T-helper 1 cell (primary cell): ENCODE measurements around the gene NPBWR2.

Experiments used
- DNase-seq, 5 donors: peaks; one replicate each; pipeline ENCODE4 v3.0.0-alpha.2; 2012 to 2020
- total RNA-seq, 4 donors: gene quantifications; one replicate each; lab custom pipeline; 2026; lab: John Stamatoyannopoulos, UW

The NPBWR2 gene, protein sequence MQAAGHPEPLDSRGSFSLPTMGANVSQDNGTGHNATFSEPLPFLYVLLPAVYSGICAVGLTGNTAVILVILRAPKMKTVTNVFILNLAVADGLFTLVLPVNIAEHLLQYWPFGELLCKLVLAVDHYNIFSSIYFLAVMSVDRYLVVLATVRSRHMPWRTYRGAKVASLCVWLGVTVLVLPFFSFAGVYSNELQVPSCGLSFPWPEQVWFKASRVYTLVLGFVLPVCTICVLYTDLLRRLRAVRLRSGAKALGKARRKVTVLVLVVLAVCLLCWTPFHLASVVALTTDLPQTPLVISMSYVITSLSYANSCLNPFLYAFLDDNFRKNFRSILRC
- total RNA-seq: 0 reads per million in 4 donors

DNA sequence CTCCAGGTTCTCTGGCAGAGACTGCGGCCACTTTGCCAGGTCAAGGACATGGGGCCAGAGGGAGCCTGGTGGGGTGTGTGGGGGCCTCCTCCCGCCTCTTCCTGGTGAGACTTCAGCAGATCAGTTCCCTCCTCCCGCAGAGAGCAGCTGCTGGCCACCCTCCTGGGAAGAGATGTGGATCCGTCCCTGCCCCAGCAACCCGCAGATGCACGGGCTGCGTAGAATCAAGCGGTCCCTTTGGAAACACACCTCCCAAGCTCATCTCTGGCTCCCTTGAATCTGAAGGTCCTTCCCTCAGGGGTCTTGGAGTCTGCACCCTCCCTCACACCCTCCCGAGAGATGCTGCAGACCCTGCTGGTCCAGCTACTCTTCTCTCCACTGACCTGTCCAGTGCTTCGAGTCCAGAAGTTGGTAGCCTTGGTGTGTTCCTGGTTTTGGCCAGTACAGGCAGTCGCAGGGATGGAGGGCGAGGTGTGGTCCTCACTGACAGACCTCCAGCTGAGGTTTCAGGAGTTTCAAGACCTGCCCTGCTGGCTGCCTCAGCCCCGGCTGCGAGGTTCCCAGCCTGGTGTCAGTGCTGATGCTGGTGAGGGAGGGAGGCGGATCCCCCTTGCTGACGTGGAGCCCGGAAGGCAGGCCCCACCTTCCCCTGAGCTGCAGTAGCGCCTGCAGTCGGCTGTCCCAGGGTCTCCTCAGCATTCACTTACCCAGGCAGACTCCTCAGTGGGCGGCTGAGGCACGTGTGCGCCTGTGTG is at the start of gene NPBWR2:
NPBWR2 (minus strand) TSS at position 585 of the 755 bp plus-strand sequence. CDS start 734 bp downstream, outside the sequence.
- DNase-seq: no peak

DNA sequence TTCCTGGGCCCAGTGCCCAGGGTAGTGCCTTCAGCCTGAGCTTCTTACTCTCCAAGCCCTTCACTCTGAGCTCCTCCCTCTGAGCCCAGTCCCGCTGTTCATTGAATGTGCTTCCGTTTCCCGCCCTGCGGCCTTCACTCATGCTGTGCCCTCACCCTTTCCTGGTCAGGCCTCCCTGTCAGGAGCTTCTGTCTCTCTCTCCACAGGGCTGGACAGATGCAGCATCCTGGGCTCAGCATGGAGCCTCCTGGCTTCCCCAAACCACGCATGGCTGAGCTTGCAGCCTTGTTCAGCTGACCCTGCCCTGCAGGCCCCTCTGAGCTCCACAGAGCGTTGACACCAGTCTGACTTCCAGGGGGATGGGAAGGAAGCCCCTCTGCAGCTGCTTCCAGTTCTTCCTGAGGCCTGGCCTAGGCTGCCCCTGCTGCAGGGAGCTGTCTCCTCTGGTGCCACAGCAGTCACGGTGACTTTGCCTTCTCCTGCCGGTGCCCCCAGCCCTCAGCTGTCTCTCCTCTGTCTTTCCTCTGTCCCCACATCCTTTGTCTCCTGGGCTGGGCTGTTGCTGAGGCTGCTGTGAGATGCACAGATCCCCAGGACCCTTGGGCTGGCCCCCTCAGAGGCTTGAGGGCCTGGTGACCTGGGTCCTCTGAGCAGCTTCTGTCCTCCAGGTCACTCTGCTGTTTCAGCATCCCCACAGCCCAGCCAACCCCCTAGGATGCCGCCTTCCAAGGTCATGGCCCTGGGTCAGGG is 48.9 kb upstream of the NPBWR2 start:
- DNase-seq: no peak

DNA sequence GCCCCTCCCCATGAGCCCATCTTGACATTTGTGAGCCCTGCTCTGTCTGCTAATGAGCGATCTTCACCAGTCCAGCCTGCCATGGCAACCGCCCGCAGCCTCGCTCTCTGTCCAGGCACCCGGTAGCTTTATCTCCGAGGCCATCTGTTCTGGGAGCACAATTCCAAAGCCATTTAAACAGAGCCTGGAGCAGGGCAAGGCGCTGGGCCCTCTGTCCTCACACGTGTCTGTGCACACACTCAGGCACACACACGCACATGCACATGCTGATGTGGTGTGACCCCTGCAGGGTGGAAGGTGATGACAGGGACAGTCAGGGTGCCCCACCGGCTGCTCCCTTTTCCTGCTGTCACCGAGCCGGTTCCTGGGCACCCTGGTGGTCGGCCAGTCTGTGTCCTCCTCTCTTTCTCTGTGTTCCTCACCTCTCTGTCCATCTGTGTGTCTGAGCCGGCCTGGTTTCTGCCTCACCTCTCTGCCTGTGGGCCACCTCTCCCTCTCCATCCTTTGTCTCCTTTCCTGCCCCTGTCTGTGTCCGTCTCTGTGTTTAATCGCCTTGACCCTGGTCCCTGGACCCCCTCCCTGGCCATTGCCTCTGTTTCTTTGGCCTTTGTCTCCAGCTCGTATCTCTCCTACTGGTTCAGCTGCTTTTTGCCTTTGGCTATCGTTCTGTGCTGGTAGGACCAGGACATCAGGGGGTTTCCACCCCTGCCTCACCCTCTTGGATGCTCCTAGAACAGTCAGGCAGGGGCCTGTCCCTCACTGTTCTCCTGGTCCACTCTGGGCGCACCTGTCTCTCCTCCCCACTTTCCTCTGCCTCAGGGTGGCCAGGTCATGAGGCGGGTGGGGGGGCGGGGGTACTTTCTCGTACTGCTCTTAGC is 48.1 kb upstream of the NPBWR2 start:
- no peak for DNase-seq

DNA sequence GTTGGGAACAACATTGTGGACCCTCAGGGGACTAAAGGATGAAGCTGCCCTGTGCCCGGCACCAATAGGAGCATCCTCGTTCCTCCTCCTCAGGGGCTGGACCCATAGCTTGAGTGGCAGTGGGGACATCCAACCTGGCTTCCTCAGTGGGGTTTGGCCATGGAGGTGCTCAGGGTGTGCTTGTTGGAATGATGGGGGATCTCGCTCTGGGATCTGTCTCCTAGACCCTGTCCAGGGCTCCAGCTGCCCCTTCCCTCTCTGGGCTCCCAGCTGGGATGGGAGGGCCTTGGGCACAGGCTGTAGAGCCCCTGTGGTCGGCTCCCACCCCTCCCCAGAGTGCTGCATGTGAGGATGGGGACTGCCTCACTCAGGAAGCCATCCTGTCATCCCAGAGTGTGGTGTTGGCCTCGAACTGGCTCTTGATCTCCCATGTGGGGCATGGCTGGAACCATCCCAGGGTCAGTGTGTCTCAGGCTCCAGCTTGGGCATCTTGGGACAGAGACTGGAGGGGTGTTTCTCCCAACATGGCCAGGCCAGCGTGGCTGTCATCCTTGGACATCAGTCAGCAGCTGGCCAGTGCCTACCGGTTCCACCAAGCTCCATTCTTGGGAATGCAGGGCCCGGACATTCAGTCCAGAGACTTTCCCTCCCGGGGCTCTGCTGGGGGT is 47.4 kb upstream of the NPBWR2 start:
- no peak for DNase-seq

DNA sequence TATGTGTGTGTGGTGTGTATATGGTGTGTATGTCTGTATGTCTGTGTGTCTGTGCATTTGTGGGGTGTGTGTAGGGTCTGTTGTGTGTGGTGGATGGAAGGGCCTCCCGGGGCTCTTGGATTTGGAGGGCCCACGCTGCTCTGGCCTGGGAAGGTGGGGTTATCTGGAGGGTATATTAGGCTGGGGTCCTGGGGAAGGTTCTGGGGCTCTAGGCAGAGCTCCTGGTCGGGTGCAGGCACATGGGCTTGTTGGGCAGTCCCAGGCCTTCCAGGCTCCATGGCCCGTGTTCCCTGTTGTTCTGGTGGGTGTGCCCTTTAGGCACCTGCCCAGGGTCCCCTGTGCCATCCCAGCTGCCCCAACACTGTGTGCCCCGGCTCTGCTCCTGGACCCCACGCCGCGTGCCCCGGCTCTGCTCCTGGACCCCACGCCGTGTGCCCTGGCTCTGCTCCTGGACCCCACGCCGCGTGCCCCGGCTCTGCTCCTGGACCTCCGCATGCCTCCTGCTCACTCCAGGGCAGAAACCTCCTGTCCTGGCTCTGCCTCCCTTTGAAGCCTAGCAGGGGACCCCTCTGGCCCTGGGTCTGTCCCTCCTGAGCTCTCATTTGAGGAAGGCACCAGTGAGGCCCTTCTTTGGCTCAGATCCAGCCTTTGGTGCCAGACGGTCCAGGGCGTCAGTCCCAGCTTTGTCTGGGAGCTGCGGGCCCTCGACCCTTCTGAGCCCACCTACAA is 46.7 kb upstream of the NPBWR2 start:
- no peak for DNase-seq

DNA sequence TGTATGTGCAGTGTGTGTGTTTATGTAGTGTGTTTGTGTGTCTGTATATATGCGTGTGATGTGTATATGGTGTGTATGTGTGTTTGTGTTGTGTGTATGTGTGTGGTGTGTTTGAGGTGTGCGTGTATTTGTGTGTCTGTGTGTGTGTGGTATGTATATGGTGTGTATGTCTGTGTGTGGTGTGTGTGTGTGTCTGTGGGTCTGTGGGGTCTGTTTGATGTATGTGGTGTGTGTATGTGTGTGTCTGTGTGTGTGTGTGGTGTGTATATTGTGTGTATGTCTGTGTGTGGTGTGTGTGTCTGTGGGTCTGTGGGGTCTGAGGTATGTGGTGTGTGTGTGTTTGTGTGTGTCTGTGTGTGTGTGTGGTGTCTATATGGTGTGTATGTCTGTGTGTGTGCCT is 46.0 kb upstream of the NPBWR2 start:
- DNase-seq: no peak

DNA sequence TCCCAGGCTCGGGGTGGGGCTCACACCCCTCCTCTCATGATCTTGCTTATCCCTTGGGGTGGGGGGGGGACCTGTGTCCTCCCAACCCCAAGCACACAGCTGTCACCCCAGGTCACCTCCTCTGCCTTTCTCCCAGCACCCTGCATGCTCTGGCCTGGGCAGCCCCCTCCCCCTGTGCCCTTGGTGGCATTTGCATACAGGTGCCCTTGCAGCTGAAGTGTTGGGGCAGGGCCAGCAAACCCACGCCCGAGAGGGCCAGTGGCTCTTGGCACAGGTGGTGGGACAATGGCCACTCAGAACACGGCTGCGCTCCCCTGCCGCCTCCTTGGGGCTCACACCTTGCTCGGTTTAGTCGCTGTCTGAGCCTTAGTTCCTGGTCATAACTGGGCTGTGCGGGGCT is 45.5 kb upstream of the NPBWR2 start:
- no peak for DNase-seq

DNA sequence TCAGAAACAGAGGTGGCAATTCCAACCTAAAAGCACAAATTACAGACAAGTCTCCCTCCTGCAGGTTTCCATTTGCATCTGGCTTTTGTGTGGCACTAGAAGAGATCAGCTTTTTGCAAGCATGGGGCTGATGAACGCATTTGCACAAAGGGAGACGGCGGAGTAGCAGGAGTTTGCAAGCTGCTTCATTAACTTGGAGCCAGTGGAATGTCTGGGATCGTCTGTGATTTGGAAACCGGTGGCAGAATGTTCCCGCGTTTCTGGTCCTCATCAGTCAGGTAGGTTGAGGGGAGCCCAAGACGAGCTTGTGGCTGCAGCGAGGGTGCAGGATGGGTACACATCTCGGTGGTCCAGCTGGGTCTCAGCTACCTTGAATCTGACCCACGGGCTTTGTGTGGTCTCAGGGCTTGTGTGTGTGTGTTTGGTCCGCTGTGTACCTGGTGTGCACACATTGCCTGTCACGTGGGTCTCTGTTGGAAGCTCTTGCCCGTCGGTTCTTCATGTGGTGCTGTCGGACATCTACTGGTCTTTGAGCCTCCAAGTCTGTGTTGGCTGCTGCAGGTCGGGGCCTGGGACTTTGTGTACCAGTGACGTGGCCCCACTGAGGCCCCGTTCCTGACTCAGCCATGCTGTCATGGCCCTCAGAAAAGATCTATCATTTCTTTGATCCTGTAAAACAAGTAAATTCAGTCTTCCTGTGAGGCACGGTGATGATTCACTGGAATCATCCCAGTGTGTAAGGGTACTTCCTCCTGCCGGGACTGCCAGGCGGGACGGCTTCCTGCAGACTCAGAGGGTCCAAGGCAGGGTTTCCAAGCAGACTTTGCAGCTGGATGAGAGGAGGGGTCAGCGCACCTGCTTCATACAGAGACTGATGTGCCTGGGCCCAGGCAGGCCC is 44.5 kb upstream of the NPBWR2 start:
- DNase-seq: no peak

DNA sequence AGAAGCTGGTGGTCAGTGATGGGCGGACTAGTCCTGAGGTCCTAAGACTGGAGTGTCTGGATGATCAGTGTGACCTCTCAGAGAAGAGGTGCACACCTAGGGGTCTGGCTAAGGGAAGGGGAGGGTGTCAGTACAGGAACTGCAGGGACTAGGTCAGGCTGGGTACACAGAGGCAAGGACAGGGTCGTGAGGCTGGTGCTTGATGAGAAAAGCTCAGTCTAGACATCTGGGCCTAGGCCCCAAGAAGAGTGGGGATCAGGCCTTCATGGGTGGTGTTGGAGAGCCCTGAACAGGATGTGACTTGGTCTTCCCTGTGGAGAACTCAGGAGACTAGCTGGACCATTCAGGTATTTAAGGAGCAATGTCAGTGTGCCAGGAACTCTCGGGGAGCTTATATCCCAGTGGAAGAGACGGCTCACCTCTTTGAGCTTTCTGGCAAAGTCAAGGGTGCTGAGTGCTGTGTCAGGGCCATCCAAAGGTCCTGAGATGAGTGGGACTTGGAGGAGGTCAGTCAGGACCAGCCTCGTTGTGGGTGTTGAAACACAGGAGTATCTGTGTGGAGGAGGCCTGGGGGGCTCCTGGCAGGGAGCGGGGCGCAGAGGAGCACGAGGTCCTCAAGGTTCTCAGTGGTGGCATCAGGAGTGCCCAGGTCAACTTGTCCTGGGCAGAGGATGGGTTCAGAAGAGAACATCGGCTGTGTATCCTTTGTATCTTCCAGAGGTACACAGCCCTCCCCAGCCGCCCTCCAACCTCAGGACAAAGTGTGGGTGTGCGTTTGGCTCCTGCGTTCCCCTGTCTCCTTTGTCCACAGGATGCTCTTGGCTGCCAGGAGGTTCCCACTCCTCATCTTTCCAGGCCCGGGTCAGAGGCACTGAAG is 43.6 kb upstream of the NPBWR2 start:
- no peak for DNase-seq

DNA sequence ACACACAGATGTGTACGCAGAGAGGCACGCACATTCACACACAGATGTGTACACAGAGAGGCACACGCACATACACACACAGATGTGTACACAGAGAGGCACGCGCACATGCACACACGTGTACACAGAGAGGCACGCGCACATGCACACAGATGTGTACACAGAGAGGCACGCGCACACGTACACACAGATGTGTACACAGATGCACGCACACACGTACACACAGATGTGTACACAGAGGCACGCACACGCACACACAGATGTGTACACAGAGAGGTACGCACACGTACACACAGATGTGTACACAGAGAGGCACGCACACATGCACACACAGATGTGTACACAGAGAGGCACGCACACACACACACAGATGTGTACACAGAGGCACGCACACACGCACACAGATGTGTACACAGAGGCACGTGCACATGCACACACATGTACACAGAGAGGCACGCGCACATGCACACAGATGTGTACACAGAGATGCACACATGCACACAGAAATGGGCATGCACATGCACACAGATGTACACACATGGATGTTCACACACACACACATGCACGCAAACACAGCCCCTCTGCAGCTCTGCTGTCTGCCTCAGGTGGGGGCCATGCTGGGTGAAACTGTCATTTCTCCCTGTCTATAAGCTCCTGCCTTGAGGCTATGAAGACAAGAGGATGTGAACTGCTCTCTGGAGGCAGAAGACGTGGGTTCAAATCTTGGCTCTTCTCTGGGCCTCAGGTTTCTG is 42.6 kb upstream of the NPBWR2 start:
- no peak for DNase-seq

DNA sequence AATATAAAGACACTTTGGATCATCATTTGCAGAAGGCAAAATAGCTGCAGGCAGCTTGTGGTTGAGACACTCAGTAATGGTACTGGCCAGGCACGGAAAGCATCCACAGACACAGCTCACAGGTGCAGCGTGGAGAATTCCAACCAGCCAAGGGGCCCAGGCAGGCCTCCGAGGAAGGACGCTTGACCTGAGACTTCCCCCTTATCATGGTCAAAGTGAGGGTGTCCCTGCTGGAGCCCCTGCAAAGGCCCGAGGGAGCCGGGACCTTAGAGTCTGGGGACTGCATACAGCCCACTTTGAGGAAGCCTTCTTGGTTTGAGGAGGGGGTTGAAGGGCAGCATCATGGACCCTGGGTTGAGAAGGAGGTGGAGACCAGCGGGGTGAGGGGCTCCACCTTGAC is 41.8 kb upstream of the NPBWR2 start:
- DNase-seq: peak in 1 of 5 donors; percentile 7

DNA sequence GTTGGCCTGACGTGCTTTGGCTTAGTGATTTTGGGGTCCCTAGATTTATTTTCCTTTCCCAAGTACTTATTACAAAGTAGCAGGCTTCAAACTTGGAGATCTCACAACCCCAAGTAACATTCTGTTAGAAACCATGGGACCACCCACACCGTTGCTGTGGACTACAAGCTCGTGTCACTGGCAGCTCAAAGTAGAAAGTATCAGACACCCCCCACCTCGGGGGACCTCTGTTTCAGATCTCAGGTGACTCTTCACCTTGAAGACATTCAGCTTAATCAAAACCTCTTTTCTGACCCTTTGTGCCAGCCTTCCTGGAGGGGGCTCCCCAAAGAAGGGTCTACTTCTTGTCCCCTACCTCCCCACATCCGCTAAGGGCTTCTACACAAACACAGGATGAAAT is 41.2 kb upstream of the NPBWR2 start:
- no peak for DNase-seq

DNA sequence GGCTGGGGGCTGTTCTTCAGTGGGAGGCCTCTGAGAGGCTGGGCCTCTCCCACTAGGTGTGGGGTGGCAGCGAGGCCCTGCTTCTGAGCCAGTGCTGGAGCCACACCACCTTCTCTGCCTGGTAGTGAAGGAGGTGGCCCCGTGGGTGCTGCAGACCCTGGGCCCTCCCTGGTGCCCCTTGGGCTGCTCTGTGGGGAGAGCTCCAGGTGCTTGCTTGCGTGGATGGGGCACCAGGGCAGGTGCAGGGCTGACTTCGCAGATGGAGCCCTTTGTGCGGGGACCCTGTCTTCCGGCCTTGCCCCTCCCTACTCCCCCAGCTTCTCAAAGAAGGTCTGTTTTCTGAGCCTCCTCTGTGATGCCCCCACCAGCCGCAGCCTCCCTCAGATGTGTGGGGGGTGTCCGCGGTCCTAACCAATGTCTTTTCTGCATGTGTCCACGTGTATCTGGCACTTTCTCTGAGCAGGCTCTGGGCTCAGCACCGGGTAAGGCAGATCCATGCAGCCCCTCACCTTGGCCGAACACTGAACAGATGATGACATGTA is 39.6 kb upstream of the NPBWR2 start:
- no peak for DNase-seq

DNA sequence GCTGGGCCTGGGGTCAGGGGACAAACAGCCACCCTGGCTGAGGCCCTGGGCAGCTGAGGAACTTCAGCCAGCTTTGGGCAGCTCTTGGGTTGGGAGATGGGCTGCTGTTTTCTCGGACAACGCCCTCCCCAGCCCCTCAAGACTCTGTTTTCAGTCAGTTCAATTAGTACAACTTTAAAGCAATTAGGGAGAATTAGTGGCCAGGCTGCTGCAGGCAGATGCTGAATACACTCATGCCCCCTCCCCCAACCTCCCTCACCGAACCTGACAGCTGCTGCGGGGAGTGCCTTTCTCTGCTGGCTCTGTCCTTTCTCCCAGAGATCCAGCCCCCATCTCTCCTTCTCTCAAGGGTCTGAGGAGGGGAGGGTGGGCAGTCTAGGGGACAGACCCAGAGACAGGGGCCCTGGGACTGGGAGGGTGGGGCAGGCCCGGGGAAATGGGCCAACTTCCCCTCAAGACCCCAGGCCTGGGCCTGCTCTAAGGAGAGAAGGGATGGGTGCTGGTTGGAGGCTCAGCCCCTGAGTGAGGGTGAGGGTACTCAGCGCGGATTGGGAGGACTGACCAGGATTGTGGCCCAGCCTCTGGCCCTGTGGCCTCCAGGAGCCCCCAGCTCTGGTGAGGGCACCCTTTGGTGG is 39.1 kb upstream of the NPBWR2 start:
- DNase-seq: no peak

DNA sequence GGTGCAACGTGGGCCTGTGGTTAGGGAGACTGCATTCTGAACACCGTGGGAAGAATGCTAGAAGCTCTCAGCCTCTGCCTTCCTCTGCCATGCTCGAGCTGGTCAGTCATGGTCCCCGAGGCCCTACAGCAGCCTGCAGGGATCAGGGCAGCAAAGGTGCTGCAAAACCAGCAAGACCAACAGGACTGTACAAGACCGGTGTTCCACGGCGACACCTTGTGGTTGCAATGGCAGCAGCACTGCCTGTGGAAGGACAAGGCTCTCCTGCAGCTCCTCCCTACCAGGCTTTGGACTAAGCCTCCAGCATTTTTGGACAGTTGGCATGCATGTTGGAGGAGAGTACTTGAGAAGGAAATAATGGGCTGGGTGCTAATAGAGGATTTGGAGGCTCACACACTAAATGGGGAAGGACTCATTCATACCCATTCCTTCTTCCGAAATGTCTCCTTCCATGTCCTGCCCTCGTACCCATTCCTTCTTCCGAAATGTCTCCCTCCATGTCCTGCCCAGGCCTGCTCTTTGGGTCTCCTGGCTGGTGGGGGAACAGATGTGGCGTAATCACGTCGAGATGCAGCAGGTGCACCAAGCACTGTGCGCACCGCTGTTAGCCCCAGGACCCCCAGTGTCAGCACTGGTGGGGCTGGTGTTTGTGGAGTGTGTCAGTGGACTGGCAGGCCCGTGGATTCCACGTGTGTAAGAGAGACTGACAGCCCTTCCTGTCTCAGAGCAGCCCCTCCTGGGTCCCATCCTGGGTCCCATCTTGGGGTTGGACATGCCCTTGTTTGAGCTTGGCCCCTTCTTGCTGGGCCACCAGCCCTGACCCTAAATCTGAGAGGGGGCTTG is 38.3 kb upstream of the NPBWR2 start:
- DNase-seq: no peak

DNA sequence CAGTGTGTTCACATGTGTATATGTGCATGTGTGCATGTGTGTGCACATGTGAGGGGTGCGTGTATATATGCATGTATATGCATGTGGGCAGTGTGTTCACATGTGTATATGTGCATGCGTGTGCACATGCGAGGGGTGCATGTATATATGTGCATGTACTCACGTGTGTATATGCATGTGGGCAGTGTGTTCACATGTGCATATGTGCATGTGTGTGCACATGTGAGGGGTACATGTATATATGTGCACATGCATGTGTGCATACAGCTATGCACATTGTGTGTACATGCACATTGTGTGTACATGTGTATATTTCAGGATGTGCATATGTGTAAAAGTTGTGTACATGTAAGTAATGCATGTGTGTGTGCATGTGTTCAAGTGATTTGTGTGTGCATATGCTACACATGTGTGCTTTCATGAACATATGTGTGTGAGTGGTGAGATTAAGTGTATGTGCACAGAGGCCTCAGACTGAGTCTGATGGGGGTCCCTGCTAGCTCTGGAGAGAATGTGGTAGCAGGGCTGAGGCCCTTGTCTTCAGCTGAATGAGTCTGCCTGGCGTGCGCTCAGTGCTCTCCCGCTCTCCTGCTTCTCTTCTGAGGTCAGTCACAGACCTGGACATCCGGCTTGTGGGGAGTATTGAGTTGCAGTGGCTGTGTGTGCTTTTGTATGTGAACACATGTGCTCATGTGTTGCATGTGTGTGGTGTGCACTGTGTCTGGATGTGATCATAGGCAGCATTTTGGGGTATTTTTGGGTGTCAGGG is 37.0 kb upstream of the NPBWR2 start:
- no peak for DNase-seq
